Liver (tissue), 3 donors: ENCODE results near the gene SH3PXD2A.

Experiments used
- HNF4A ChIP-seq, 2 donors: conservative IDR thresholded peaks; 2 replicates each; pipeline ENCODE4 v1.6.1; 2016; ENCODE audit warnings: antibody characterized with exemption in 2 of 2, mild to moderate bottlenecking in 2 of 2
- TAF1 ChIP-seq: conservative IDR thresholded peaks from 2 replicates; pipeline ENCODE4 v1.6.1; 2016; ENCODE audit warnings: antibody characterized with exemption, mild to moderate bottlenecking
- TF ChIP-seq, protein P1 (sequence below): fragments of 150-350 bp; IDR thresholded peaks from 2 replicates; pipeline ENCODE4 v1.5.1; 2017; ENCODE audit warnings: improper control_type of control experiment, low read depth, low read length; ENCODE audit not compliant: missing input control
- donor health status: healthy.
- donor health status: healthy.

GRCh38 chr10:103775776-103776175, 79.6 kb downstream of the SH3PXD2A start:
- TF ChIP-seq, protein P1, sequence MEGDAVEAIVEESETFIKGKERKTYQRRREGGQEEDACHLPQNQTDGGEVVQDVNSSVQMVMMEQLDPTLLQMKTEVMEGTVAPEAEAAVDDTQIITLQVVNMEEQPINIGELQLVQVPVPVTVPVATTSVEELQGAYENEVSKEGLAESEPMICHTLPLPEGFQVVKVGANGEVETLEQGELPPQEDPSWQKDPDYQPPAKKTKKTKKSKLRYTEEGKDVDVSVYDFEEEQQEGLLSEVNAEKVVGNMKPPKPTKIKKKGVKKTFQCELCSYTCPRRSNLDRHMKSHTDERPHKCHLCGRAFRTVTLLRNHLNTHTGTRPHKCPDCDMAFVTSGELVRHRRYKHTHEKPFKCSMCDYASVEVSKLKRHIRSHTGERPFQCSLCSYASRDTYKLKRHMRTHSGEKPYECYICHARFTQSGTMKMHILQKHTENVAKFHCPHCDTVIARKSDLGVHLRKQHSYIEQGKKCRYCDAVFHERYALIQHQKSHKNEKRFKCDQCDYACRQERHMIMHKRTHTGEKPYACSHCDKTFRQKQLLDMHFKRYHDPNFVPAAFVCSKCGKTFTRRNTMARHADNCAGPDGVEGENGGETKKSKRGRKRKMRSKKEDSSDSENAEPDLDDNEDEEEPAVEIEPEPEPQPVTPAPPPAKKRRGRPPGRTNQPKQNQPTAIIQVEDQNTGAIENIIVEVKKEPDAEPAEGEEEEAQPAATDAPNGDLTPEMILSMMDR: no peak
- TF ChIP-seq TAF1 (no peak), HNF4A (conservative IDR thresholded peaks at IDR 0.05) (no peak)
